Upper lobe of left lung (tissue), 4 donors: ENCODE measurements around the gene WDR19.

Experiments used
- POLR2A ChIP-seq, 4 donors: fragments of 450-650 bp; IDR thresholded peaks; one replicate each; pipeline ENCODE4 v1.5.1; 2016 to 2017; ENCODE audit warnings: antibody characterized with exemption in 4 of 4, mild to moderate bottlenecking in 2 of 4
- POLR2AphosphoS5 ChIP-seq, 2 donors: sonication (generic); formaldehyde crosslinking; IDR thresholded peaks; one replicate each; pipeline ENCODE4 v1.5.1; 2017; ENCODE audit warnings: antibody characterized with exemption in 2 of 2
- TF ChIP-seq, protein P1 (sequence below), 6 experiments: fragments of 450-650 bp in 4 of 6; fragments of 200-600 bp in 2 of 6; sonication (generic) in 2 of 6; IDR thresholded peaks; one replicate each; pipeline ENCODE4 v1.5.1; 2016 to 2019; ENCODE audit warnings: antibody characterized with exemption in 6 of 6

GRCh38 chr4:39331191-39331590 lies 148.9 kb downstream of the WDR19 start:
- TF ChIP-seq, protein P1, sequence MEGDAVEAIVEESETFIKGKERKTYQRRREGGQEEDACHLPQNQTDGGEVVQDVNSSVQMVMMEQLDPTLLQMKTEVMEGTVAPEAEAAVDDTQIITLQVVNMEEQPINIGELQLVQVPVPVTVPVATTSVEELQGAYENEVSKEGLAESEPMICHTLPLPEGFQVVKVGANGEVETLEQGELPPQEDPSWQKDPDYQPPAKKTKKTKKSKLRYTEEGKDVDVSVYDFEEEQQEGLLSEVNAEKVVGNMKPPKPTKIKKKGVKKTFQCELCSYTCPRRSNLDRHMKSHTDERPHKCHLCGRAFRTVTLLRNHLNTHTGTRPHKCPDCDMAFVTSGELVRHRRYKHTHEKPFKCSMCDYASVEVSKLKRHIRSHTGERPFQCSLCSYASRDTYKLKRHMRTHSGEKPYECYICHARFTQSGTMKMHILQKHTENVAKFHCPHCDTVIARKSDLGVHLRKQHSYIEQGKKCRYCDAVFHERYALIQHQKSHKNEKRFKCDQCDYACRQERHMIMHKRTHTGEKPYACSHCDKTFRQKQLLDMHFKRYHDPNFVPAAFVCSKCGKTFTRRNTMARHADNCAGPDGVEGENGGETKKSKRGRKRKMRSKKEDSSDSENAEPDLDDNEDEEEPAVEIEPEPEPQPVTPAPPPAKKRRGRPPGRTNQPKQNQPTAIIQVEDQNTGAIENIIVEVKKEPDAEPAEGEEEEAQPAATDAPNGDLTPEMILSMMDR (IDR thresholded peaks at IDR 0.05): no peak
- TF ChIP-seq POLR2A (IDR thresholded peaks at IDR 0.05) (no peak), POLR2AphosphoS5 (IDR thresholded peaks at IDR 0.05) (no peak)
